ENCODE results near the gene ZBTB45.
"Not testable (repeated sequence)": the region's sequence is repeated elsewhere in the genome, so short reads cannot be mapped to it uniquely, and the experiment has no call there.

ZBTB45 gene

DNA sequence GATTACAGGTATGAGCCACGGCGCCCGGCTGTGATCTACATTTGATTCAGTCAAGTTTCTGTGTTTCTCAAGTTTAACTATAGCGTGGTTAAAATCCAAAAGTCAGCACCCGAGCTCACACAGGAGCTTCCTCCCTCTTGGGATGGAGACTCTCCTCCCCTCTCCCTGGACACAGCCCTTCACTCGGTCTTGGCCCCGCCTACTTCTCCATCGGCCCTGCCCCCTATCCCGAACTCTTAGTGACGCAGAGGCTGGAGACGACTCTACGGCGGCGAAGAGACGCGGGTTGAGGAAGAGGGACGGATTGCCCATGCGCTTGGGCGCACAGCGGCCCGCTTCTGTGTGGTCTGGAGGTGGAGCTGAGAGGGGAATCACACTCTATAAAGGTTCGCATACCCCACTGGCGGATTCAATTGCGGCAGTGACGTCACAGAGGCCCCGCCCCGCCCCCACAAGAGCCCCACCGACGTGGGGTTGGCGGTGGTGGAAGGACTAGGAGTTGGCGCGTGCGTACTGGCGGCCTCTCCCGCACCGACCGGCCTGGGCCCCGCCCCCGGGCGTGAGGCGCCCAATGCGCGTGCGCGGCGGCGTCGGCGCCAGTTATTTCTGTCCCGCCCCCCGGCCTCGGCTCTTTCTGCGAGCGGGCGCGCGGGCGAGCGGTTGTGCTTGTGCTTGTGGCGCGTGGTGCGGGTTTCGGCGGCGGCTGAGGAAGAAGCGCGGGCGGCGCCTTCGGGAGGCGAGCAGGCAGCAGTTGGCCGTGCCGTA is 24.4 kb upstream of the ZBTB45 start, which contains the start of gene TRIM28:
Gene TRIM28, plus strand, starts transcription at position 239 of the 765 bp plus-strand sequence. CDS start 694 bp downstream, outside the sequence.
- DNase-seq (ENCODE audit: low read depth): peak; percentile 98
- TF ChIP-seq, protein P1, sequence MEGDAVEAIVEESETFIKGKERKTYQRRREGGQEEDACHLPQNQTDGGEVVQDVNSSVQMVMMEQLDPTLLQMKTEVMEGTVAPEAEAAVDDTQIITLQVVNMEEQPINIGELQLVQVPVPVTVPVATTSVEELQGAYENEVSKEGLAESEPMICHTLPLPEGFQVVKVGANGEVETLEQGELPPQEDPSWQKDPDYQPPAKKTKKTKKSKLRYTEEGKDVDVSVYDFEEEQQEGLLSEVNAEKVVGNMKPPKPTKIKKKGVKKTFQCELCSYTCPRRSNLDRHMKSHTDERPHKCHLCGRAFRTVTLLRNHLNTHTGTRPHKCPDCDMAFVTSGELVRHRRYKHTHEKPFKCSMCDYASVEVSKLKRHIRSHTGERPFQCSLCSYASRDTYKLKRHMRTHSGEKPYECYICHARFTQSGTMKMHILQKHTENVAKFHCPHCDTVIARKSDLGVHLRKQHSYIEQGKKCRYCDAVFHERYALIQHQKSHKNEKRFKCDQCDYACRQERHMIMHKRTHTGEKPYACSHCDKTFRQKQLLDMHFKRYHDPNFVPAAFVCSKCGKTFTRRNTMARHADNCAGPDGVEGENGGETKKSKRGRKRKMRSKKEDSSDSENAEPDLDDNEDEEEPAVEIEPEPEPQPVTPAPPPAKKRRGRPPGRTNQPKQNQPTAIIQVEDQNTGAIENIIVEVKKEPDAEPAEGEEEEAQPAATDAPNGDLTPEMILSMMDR (IDR thresholded peaks at IDR 0.05; ENCODE audit: insufficient read depth, low read depth, low read length, missing control alignments): no peak
- peak within 1 kb of the TSS; percentile 80 for H3K4me3 ChIP-seq (ENCODE audit: low read length)

DNA sequence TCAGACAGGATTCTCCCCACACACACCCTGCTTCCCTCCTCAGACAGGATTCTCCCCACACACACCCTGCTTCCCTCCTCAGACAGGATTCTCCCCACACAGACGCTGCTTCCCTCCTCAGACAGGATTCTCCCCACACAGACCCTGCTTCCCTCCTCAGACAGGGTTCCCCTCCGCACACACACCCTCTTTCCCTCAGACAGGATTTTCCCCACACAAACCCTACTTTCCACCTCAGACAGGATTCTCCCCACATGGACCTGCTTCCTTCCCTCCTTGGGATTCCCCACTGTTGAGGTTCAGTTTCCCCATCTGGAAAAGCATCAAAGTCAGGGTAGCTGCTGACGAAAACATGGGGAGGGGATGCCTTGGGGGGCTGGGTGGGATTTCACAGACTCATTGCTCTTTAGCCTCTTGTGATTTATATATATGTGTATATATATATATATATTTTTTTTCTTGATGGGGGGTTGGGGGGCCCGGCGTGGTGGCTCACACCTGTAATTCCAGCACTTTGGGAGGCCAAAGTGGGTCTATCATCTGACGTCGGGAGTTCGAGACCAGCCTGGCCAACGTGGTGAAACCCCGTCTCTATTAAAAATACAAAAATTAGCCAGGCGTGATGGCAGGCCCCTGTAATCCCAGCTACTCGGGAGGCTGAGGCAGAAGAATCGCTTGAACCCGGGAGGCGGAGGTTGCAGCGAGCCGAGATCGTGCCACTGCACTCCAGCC is 23.2 kb upstream of the ZBTB45 start:
- not testable (repeated sequence) for H3K4me3 ChIP-seq (ENCODE audit: low read length); DNase-seq (ENCODE audit: low read depth)

DNA sequence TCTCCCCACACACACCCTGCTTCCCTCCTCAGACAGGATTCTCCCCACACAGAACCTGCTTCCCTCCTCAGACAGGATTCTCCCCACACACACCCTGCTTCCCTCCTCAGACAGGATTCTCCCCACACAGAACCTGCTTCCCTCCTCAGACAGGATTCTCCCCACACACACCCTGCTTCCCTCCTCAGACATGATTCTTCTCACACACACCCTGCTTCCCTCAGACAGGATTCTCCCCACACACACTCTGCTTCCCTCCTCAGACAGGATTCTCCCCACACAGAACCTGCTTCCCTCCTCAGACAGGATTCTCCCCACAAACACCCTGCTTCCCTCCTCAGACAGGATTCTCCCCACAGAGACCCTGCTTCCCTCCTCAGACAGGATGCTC is 19.6 kb upstream of the ZBTB45 start:
- not testable (repeated sequence) for DNase-seq (ENCODE audit: low read depth); H3K4me3 ChIP-seq (ENCODE audit: low read length)

DNA sequence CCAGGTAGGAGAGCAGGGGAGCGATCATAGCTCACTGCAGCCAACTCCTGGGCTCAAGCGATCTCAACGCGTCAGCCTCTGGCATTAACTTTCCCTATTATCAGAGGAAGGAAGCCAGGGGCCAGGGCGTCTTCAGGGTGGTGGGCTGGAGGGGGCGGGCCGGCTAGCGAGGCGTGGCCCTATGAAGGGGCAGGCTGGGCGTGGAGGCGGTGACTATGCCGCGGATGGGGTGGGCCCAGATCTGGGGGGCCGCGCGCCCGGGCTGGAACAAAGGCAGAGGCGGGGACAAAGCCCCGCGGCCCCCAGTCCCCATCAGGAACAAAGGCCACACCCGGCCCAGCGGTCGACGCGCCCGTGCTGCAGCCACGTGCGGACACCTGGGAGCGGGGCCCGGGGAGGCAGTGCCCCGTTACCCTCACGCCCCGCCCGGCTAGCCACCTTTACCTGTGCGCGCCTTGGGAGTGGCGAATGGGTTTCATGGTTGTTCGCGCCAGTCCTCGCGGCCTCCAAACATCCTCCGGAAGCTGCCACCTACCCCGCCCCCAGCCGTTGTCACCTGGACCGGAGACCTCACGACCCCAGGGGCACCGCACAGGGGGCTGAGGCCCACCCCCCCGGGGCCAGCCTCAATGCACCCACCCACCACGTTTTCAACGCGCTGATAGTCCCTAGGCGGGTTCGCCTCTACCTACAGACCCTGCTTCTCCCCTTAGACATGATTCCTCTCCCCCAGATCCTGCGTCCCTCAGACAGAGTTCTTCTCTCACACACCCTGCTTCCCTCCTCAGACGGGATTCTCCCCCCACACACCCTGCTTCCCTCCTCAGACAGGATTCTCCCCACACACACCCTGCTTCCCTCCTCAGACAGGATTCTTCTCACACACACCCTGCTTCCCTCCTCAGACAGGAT is 18.9 kb upstream of the ZBTB45 start:
- no peak for DNase-seq (ENCODE audit: low read depth)
- TF ChIP-seq, protein P1 (IDR thresholded peaks at IDR 0.05; ENCODE audit: insufficient read depth, low read depth, low read length, missing control alignments): no peak
- peak overlapping the region; percentile 23 for H3K4me3 ChIP-seq (ENCODE audit: low read length)

DNA sequence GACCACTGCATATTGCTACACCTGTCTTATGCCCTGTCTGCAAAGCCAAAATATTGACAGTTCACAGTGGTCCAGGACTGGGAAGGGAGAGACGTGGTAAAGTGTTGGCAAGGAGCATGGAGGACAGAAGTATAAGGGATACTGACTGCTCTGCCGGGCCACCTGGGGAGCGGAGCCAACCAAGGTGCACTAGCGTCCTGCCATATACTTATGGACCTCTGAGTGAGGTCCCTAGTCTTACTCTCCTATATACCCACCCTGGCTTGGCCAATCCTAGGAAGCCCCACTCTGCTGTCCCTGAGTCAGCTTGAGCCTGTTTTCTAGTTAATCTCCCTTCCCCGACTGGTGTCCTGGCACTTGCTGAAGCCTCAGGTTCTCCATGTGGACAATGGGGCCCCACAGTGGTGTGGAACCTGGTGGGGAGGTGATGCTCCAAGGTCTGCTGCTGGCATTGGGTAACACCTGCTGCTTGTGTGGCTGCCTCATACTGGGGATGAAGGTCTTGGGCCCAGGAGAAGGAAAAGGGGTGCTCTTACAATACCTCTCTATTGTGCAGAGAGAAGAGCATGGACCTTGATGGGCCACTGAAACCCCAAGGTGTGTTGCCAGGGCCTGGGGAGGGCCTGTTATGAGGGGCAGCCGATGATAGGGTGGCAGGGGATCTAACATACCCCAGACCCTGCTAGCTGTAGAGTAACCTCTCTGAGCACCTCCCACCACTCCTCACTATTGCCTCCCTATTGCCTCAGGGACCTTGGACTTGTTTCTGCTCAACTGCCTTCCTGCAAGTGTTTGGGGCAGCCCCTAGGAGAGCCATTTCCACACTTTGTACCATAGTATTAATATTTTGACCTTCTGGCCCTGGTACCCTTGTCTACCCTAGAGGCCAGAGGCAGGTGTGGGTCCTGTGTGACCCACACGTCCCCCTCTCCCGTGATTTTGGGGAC is 17.5 kb upstream of the ZBTB45 start:
- TF ChIP-seq, protein P1 (IDR thresholded peaks at IDR 0.05; ENCODE audit: insufficient read depth, low read depth, low read length, missing control alignments): no peak
- H3K4me3 ChIP-seq (ENCODE audit: low read length): no peak overlapping the region
- DNase-seq (ENCODE audit: low read depth): no peak

DNA sequence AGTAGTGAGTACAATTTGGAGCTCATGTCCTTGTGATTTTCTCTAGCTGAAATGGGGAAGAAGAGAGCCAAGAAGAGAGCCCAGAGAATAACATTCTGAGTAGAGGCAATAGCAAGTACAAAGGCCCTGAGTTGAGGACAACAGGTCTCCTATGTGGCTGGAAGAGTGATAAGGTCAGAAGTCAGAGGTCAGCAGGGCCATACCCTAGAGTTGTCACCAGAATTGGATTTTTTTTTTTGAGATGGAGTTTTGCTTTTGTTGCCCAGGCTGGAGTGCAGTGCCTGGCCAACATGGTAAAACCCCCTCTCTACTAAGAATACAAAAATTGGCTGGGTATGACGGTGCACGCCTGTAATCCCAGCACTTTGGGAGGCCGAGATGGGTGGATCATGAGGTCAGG is 16.2 kb upstream of the ZBTB45 start:
- DNase-seq (ENCODE audit: low read depth): no peak
- no peak overlapping the region for H3K4me3 ChIP-seq (ENCODE audit: low read length)
- TF ChIP-seq, protein P1 (IDR thresholded peaks at IDR 0.05; ENCODE audit: insufficient read depth, low read depth, low read length, missing control alignments): no peak
